Activated B cell treated with CpG ODN at 0.5 μM for 24 hours (primary cell): Measurements from ENCODE around the gene MAPK8. TPM values are rescaled to one million over a fixed set of nuclear protein-coding genes. Genes with fewer than 3 reads are reported as not detected.

ENCODE experiments used
- ATAC-seq: fragments of 200-7000 bp; cut with Tn5 transposase; one replicate; pipeline ENCODE4 v1.10.0; 2021; ENCODE audit warnings: low read depth, mild to moderate bottlenecking, moderate library complexity
- CTCF ChIA-PET: fragments of 350-600 bp; sonication (Branson Sonifier 250); formaldehyde crosslinking; loops from one replicate; lab custom pipeline; 2021; ENCODE audit warnings: antibody characterized with exemption; lab: Charles Lee
- POLR2A ChIA-PET: fragments of 350-600 bp; sonication (Branson Sonifier 250); formaldehyde crosslinking; loops from one replicate; lab custom pipeline; 2021; ENCODE audit warnings: antibody characterized with exemption; lab: Charles Lee
- DNase-seq: peaks from one replicate; pipeline ENCODE4 v3.0.0; 2022
- H3K27ac Mint-ChIP-seq: one replicate; pipeline ENCODE4 v1.8.0; 2020; ENCODE audit warnings: mixed read lengths
- H3K27me3 Mint-ChIP-seq: one replicate; pipeline ENCODE4 v1.8.0; 2021; ENCODE audit warnings: mixed read lengths
- H3K36me3 Mint-ChIP-seq: one replicate; pipeline ENCODE4 v1.8.0; 2021; ENCODE audit warnings: low read depth, mixed read lengths
- H3K4me1 Mint-ChIP-seq: one replicate; pipeline ENCODE4 v1.8.0; 2021; ENCODE audit warnings: mixed read lengths
- H3K4me3 Mint-ChIP-seq: one replicate; pipeline ENCODE4 v1.8.0; 2020; ENCODE audit warnings: mild to moderate bottlenecking, mixed read lengths
- H3K9me3 Mint-ChIP-seq: one replicate; pipeline ENCODE4 v1.8.0; 2020; ENCODE audit warnings: mixed read lengths
- intact Hi-C: fragments of 100-400 bp; cut with micrococcal nuclease; formaldehyde crosslinking; loops from one replicate; pipeline ENCODE4 v1.15.1; 2024
- total RNA-seq: library from RNA; stranded (reverse); gene quantifications from 2 replicates; pipeline ENCODE4 v1.2.3, GENCODE V29; 2022
- TF ChIP-seq, protein P1 (sequence below): fragments of 200-600 bp; IDR thresholded peaks from one replicate; pipeline ENCODE4 v1.8.0; 2022; ENCODE audit warnings: antibody characterized with exemption, mild to moderate bottlenecking

MAPK8 gene
- total RNA-seq, 1 donor from 2014 or later: 25.8 TPM

DNA sequence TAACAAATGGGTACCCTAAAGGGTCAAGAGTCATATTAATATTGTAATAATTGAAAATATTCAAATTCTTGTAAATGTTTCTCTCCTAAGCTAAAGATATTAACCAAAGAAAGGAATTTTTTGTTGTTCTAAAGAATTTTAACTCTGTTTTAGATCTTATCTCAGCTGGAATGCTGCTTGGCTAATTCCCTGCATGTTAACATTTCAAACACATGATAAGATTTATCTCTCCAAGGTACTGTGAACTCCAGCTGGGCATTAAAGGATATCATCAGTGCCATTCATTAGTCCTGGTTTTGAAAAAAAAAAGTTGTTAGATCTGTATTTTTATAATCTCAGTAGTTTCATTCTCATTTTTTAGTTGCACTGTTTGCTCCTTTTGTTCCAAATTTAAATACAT, 76.9 kb downstream of the MAPK8 start:
- TF ChIP-seq, protein P1, sequence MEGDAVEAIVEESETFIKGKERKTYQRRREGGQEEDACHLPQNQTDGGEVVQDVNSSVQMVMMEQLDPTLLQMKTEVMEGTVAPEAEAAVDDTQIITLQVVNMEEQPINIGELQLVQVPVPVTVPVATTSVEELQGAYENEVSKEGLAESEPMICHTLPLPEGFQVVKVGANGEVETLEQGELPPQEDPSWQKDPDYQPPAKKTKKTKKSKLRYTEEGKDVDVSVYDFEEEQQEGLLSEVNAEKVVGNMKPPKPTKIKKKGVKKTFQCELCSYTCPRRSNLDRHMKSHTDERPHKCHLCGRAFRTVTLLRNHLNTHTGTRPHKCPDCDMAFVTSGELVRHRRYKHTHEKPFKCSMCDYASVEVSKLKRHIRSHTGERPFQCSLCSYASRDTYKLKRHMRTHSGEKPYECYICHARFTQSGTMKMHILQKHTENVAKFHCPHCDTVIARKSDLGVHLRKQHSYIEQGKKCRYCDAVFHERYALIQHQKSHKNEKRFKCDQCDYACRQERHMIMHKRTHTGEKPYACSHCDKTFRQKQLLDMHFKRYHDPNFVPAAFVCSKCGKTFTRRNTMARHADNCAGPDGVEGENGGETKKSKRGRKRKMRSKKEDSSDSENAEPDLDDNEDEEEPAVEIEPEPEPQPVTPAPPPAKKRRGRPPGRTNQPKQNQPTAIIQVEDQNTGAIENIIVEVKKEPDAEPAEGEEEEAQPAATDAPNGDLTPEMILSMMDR: no peak
- ChIA-PET CTCF (no interaction called here), POLR2A (no interaction called here)
- H3K4me3 Mint-ChIP-seq: no peak overlapping the region
- H3K27me3 Mint-ChIP-seq: no peaks in the 10 kb centered on the region
- no peaks in the 10 kb centered on the region for H3K36me3 Mint-ChIP-seq
- intact Hi-C loops: no loop called here
- DNase-seq: no peak
- H3K4me1 Mint-ChIP-seq: no peaks in the 10 kb centered on the region
- H3K9me3 Mint-ChIP-seq: peaks cover 3% of the 10 kb centered on the region
- no peak overlapping the region for H3K27ac Mint-ChIP-seq
- no peak for ATAC-seq

DNA sequence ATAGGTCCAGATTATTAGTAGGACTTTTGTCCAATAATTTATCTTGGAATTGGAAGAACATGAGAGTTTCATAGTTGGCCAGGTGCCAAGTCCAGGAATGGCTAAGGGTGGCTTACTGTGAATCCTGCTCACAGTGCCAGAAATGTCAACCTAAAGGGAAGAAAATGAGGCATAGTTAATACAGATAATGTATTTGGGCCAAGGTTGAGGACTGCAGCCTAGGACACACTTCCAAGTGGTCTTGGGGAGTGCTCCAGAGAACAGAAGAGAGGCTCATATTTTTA, 78.2 kb downstream of the MAPK8 start:
- H3K9me3 Mint-ChIP-seq: peaks cover 3% of the 10 kb centered on the region
- ATAC-seq (no peak), DNase-seq (no peak)
- H3K27ac Mint-ChIP-seq: no peak overlapping the region
- POLR2A ChIA-PET: no interaction called here
- TF ChIP-seq, protein P1: no peak
- H3K4me1 Mint-ChIP-seq: peaks cover 4% of the 10 kb centered on the region
- intact Hi-C loops: no loop called here
- H3K4me3 Mint-ChIP-seq: no peak overlapping the region
- CTCF ChIA-PET: interaction anchor here (0.8 kb wide), 1 partner anchor 21 kb away, joined by 3 read pairs; no protein-coding TSS in a partner anchor
- no peaks in the 10 kb centered on the region for H3K36me3 Mint-ChIP-seq
- no peaks in the 10 kb centered on the region for H3K27me3 Mint-ChIP-seq

- Mint-ChIP-seq H3K27me3 (no peaks in the 10 kb centered on the region), H3K36me3 (no peaks in the 10 kb centered on the region), H3K4me3 (no peak overlapping the region), H3K4me1 (peaks cover 18% of the 10 kb centered on the region), H3K27ac (no peak overlapping the region), H3K9me3 (no peaks in the 10 kb centered on the region)
- ChIA-PET CTCF (interaction anchor here (0.6 kb wide), 1 partner anchor 345 kb away, joined by 3 read pairs; no protein-coding TSS in a partner anchor), POLR2A (no interaction called here)
- TF ChIP-seq, protein P1: no peak
- intact Hi-C loops: no loop called here
- DNase-seq (no peak), ATAC-seq (no peak)
Measured at GRCh38 chr10:48389272-48389671, 82.8 kb downstream of the MAPK8 start.

- Mint-ChIP-seq H3K9me3 (no peaks in the 10 kb centered on the region), H3K4me1 (peaks cover 18% of the 10 kb centered on the region), H3K27ac (no peak overlapping the region), H3K36me3 (no peaks in the 10 kb centered on the region), H3K4me3 (no peak overlapping the region), H3K27me3 (no peaks in the 10 kb centered on the region)
- intact Hi-C loops: no loop called here
- TF ChIP-seq, protein P1: no peak
- ChIA-PET POLR2A (no interaction called here), CTCF (interaction anchor here (0.6 kb wide), 1 partner anchor 344 kb away, joined by 3 read pairs; no protein-coding TSS in a partner anchor)
- ATAC-seq: no peak
- DNase-seq: no peak
Measured at GRCh38 chr10:48389846-48390557, 83.5 kb downstream of the MAPK8 start.

DNA sequence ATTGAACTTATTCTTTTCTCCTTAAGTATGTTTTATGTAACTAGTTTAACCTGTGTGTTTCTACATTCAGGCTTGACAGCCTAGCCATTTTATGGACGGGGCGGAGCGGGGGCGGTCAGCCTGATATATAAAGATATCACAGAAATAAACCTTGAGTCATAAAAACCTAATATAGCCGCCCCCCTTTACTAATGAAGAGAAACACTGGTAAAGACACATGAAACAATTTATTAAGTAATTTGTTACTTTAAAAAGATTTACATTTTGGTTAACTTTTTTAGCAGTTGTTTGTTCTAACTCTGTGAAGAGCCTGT, 84.0 kb downstream of the MAPK8 start:
- no peak for DNase-seq
- H3K27ac Mint-ChIP-seq: no peak overlapping the region
- no peaks in the 10 kb centered on the region for H3K36me3 Mint-ChIP-seq
- CTCF ChIA-PET: no interaction called here
- POLR2A ChIA-PET: no interaction called here
- TF ChIP-seq, protein P1: no peak
- H3K4me3 Mint-ChIP-seq: no peak overlapping the region
- H3K4me1 Mint-ChIP-seq: peaks cover 18% of the 10 kb centered on the region
- H3K27me3 Mint-ChIP-seq: no peaks in the 10 kb centered on the region
- no peaks in the 10 kb centered on the region for H3K9me3 Mint-ChIP-seq
- intact Hi-C loops: no loop called here
- ATAC-seq: no peak
